ENCODE data around the gene MARCKS.

DNA sequence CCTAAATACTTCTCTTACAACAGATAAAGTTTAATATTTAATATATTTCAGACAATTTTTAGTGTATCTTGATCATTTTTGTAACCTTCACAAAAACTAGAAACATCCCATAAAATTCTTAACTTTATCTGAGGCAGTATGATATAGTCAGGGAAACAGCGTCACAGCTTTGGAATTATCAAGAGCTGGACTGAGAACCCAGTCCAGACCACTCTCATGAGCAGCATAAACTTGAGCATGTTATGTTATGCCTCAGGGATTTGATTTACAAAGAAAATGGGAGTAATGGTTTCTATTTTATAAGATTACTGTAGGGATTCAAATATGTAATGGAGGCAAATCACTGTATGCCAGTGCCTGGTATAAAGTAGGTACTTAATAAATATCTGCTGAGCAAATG is 8.3 kb upstream of the MARCKS start:
- TF ChIP-seq, protein P1, sequence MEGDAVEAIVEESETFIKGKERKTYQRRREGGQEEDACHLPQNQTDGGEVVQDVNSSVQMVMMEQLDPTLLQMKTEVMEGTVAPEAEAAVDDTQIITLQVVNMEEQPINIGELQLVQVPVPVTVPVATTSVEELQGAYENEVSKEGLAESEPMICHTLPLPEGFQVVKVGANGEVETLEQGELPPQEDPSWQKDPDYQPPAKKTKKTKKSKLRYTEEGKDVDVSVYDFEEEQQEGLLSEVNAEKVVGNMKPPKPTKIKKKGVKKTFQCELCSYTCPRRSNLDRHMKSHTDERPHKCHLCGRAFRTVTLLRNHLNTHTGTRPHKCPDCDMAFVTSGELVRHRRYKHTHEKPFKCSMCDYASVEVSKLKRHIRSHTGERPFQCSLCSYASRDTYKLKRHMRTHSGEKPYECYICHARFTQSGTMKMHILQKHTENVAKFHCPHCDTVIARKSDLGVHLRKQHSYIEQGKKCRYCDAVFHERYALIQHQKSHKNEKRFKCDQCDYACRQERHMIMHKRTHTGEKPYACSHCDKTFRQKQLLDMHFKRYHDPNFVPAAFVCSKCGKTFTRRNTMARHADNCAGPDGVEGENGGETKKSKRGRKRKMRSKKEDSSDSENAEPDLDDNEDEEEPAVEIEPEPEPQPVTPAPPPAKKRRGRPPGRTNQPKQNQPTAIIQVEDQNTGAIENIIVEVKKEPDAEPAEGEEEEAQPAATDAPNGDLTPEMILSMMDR (IDR thresholded peaks at IDR 0.05), result no peak
- TF ChIP-seq RFX5 (IDR thresholded peaks at IDR 0.05; ENCODE audit: low read length), result no peak
- TF ChIP-seq, protein P2, sequence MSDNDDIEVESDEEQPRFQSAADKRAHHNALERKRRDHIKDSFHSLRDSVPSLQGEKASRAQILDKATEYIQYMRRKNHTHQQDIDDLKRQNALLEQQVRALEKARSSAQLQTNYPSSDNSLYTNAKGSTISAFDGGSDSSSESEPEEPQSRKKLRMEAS (IDR thresholded peaks at IDR 0.05; ENCODE audit: low read depth), result no peak
- TF ChIP-seq FOXM1 (IDR thresholded peaks at IDR 0.05; ENCODE audit: low read depth), result no peak
- no peak for TF ChIP-seq EP300 (IDR thresholded peaks at IDR 0.05; ENCODE audit: borderline replicate concordance in 1 of 2, low read depth in 1 of 2, low read length in 1 of 2)

All from SK-N-SH (cell line).